GM18520 (cell line): Measurements from ENCODE around the gene NOP14.
"Not testable (repeated sequence)": the region's sequence is repeated elsewhere in the genome, so short reads cannot be mapped to it uniquely, and the experiment has no call there.

Experiments used
- ATAC-seq: cut with Tn5 transposase; IDR thresholded peaks from one replicate; pipeline ENCODE4 v1.9.1; 2021; ENCODE audit not compliant: unreplicated experiment

NOP14 gene

DNA sequence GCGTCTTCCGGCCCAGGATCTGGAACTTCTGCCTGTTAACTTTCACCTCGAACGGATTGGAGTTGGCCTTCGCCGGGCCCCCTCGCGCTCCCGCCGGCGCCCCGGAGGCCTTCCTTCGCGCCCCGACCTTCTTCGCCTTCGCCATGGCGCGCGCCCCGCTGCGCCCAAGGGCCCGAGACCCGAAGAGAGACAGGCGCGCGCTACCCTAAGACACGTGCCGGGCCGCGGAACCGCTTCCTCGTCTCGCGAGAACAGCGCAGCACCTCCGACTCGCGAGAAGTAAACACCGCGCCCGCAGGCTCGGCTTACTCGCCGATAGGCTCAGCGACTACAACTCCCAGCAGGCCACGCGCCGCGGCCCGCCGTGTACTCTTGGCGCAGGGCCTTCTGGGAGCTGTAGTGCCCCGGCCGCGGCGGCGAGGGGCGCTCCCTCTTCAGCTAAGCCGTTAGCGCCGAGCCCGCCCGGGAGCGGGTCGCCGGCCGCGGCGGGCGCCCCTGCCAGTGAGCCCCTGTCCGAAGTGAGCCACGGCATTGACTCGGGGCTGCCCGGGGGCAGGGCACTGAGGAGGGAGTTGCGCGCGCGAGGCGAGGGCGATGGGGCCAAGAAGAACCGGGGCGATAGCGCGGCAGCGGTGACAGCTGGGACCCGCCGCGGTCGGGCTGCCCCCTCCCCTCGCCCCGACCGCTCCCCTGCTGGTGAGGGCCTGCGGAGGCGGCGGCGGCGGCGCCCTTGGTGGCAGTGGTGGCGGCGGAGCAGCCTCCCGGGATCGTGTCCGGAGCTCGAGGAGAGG, at the start of gene NOP14, which contains the start of gene GRK4:
TSS of gene NOP14 (minus strand) at position 232 of the 791 bp plus-strand sequence. CDS start at position 145, 87 bp downstream.
TSS of gene GRK4 (plus strand) at position 397 of the 791 bp plus-strand sequence. CDS start 500 bp downstream, outside the sequence.
- peak; percentile 90 for ATAC-seq

DNA sequence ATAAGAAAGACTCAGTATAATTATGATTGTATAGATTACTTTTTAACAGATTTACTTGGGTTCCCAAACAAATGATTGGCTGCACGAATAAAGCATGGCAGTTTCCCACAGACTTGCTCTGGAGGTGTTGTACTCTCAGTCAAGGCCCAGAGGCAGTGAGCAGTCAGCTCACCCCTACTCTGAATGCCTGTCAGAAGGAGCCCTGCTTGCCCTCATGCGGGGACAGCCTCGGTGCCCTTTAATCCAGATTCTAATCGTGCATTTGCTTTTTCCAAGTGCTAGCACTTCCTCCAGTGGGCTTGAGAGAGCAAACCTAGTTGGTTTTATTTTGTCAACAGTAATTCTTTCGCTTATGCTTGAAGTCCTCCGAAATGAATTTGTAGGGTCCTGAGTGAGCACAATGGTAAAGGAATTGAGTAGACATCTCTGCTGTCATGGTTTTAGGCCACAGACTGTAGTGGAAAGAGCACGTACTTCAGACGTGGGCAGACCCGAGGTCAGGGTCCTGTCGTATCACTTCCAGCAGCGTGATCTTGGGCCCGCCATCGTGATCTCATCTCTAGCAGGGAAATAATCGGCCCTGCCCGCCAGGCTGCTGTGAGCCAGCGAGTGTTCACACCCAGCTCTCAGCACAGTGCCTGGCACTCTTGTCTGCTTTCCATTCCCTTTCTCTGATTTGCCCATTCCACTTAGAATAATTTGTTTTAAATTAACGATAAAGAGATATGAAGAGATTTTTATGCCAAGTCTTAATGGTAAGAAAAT, 48.4 kb upstream of the NOP14 start:
- ATAC-seq, result no peak

DNA sequence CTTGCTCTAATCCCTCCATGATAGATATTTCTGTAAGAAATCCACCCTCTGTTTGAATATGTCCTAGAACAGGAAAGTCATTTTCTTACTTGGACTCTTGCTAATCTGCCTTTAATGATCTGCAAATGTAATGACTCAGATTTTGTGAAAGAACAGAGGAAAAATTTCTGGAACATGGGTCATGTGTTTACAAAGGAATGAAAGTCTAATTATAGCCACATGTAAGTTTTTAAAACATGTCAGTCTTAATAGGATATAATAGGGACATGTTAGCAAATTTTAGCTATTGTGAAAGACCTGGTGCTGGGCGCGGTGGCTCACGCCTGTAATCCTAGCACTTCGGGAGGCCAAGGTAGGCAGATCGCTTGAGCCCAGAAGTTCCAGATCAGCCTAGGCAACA, 47.8 kb upstream of the NOP14 start:
- ATAC-seq, result no peak

DNA sequence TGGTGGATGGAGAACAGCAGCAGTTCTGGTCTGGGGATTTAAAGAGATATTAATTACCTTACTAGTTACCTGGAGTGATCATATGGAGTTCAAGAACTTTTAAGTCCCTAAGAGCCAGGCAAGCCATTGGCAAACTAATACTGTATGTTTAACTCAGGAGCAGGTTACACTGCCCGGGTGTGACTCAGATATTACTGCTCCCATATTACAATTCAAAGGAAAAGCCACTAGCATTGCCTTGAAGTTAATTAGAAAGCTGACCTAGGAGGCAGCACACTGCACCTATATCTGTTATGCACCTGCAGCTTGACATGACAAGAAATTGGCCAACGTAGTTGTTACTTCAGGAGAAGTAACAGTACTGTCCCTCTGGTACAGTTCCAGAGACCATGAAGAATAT, 47.4 kb upstream of the NOP14 start:
- ATAC-seq, result no peak

DNA sequence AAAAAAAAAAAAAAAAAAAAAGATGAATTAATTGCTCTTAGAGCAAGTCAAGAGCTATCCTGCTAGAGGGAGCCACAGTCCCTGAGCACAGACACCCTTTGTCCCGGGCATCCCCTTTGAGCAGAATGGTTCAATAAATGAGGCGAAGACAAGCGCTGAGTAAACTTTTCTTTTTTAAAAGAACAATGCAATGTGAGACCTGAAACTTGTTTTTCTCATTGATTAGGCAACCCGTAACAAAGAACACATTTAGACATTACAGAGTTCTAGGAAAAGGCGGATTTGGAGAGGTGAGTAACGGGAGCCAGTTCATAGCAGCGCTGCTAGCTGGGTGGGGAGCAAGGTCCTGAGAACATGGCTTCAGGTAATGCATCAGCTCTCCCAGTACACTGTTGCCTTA, 46.2 kb upstream of the NOP14 start:
- no peak for ATAC-seq

DNA sequence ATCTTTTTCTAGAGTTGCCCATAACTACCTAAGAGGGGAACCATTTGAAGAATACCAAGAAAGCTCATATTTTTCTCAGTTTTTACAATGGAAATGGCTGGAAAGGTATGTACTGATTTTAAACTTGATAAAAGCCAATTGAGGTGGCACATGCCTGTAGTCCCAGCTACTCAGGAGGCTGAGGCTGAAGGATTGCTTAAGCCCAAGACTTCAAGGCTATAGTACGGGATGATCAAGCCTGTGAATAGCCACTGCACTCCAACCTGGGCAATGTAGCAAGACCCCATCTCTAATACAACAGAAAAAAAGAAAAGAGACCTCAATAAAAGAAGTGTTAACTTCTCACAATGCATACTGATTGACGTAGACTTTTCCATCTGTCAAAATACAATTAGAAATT, 44.5 kb upstream of the NOP14 start:
- ATAC-seq, result no peak

DNA sequence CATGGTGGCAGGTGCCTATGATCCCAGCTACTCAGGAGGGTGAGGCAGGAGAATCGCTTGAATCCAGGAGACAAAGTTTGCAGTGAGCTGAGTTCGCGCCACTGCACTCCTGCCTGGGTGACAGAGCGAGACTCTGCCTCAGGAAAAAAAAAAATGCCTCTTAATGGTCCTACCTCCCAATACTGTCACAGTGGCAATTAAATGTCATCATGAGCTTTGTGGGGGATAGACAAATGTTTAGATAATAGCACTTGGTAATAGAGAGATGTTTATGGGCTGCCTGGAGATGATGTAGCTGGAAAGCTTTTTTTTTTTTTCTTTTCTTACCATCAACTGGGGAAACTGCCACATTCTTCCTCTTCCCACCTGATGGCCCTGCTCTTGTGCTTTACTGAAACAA, 33.2 kb upstream of the NOP14 start:
- no peak for ATAC-seq

DNA sequence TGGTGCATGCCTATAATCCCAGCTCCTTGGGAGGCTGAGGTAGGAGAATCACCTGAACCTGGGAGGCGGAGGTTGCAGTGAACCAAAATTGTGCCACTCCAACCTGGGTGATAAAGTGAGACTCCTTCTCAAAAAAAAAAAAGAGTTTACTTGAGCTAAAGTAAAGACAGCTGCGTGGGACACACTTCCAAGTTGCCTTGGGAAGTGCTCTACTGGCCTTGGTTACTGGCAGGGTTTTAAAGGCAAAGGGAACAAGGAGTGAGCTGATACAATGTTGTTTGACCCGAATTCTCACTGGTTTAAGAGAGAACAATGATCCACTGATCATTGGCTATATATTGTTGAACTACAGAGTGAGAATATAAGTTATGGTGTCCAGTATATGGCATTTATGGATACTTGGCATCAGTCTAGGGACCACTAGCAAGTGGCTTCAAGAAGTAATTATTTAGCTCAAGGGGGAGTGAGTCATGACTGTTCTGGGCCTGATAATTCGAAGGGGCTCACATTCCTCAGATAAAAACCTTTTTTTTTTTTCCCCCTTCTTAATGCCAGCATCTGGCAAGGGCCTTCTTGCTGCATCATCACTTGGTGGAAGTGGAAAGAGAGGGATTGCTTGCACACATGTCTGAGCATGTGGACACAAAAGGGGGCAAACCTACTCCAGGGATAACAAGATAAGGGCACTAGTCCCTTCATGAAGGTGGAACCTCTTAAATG, 32.5 kb upstream of the NOP14 start:
- ATAC-seq, result no peak

DNA sequence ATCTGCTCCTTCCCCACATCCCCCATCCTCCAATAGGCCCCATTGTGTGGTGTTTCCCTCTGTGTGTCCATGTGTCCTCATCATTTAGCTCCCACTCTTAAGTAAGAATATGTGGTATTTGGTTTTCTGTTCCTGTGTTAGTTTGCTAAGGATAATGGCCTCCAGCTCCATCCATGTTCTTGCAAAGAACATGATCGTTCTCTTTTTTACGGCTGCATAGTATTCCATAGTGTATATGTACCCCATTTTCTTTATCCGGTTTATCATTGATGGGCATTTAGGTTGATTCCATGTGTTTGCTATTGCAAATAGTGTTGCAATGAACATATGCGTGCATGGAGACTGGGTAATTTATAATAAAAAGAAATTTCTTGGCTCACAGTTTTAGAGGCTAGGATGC, 31.7 kb upstream of the NOP14 start:
- ATAC-seq, result no peak

DNA sequence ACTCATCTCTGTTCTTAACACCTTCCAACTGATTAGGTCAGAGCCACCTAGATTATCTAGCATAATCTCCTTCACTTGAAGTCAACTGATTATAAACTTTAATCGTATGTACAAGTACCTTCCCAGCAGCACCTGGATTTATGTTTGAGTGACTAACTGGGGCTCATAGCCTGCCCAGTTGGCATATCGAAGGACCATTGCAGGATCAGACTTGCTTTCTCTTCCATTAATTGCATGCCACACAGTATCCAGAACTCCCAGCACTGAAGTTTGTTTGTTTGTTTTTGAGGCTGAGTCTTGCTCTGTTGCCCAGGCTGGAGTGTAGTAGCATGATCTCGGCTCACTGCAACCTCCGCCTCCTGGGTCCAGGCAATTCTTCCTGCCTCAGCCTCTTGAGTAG, 28.0 kb upstream of the NOP14 start:
- no peak for ATAC-seq

DNA sequence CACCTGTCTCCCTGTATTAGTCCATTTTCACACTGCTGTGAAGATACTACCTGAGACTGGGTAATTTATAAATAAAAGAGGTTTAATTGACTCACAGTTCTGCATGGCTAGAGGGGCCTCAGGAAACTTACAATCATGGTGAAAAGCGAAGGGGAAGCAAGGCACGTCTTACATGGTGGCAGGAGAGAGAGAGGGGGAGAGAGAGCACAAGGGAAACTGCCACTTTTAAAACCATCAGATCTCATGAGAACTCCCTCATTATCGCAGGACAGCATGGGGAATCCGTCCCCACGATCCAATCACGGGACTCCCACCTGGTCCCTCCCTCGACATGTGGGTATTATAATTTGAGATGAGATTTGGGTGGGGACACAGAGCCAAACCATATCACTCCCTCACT, 20.5 kb upstream of the NOP14 start:
- ATAC-seq, result not testable (repeated sequence)

DNA sequence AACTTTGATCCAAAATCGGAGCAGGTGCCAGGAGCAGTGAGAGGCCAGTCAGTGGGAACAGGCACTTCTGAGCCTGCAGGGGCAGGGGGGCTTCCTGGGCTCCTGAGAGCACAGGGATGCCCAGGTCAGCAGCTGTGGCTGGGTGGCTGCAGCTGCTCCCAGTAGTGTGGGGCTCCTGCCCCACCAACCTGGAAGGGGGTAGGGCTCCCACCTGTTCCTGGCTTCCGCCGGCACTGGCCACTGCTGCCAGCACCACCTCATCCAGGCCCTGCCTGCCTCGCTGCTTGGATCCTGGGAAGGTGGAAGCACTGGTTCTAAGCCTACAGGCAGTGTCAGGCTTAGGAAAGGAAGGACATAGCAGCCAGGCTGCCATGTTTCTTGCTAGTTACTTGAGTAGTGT, 18.8 kb upstream of the NOP14 start:
- no peak for ATAC-seq

DNA sequence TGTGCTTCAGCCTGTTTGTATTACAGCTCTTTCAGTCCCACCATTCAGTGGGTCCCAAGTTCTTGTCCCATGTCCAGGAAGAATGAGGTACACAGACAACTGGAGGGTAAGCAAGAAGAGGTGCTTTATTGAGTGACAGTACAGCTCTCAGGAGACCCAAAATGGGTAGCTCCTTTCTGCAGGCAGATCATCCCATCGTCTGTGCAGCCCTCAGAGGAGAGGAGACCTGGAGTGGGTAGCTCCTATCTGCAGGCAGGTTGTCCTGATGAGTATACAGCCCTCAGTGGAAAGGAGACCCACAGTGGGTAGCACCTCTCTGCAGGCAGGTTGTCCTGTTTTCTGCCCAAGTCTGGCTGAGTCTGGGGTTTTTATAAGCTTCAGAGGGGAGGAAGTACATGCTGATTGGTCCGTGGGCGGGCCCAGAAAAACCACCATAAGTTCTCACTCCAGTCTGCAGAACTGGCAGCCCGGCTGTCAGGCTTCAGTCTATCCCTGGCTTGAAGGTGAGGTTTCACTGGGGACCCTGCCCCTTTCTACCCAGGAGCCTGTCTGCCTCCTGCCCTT, 18.1 kb upstream of the NOP14 start:
- ATAC-seq, result no peak

DNA sequence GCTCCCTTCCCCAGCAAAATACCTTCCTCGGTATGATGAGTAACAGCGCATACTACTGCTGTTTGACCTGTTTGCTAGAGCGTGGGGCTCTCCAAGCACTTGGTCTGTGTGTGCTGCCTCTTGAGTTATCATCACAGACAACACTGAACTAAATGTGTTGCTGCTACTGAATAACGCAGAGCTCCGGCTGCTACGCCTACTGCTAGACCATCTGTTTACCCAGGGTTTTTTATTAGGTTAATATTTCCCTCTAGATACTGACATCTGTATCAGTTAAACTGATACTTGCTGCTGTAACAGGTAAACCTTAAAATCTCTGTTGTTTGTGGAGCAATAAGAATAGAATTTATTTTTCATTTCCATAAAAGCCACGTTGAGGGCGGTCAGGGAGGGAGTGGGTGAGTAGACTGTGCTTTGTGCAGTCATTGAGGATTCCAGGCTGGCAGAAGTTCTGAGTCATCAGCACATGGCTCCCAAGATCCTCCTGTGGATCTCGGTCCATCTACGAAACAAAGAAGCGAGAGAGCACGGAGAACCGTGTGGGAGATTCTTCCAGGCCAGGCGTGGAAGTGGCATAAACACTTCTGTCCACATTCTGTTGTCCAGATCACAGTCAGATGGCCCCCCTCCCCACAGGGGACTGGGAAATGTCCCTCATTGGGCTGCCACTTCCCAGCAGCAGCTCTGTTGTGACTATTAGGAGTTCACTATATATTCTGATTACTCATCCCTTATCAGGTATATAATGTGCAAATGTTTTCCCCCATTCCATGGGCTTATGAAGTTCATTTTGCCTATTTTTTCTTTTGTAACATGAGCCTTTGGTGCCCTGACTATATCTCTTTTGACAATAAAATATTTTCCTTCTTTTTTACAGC, 14.2 kb upstream of the NOP14 start:
- ATAC-seq, result no peak

DNA sequence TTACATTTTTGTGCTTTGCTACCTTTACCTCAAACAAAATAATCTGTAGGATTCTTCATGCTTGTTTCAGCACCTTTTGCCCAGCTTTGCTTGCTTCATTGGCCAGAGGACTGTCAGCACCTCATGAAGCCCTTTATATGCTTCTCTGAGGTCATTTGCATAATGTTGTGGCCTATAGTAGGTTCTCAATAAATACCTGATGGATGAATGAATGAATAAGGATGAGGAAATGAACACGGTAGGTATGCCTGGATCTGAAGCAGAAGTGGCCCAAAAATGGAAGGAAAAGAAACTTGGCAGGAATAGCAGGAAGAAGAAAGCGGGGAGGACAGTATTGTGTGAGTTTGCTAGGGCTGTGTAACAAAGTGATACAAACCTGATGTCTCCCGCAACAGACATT, 8.1 kb upstream of the NOP14 start:
- no peak for ATAC-seq

DNA sequence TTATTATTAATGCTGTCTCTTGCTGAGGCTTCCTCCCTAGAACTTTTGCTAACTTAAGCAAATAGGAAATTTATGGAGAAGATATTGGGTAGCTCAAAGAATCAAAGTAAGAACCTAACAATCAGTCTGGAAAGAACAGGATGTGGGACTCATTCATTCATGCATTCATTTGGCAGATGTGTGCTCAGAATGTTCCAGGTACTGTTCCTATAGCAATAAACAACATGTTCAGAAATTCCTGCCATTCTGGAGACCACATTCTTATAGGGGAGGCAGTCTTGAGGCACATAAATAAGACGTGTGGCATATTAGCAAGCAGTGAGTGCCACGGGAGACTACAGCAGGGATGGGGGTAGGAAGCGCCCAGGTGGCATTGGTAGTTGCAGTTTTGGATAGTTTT, 5.2 kb upstream of the NOP14 start:
- no peak for ATAC-seq

DNA sequence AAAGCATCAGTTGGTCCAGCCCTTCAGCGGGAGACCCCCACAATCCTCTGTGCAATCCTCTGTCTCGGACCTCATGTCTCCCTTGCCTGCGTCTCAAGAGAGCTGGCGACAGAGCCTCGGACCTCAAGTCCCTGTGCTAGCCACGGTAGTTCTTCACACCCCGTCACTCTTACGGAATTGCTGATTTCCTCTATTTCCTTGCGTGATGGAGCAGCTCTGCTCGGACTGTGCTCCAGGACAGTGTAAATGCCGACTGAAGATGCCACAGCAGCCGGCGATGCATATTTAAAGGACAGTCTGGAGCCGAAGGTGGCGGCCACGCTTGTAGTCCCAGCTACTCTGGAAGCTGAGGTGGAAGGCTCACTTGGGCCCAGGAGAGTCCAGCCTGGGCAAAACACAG, 2.1 kb upstream of the NOP14 start:
- ATAC-seq, result no peak

DNA sequence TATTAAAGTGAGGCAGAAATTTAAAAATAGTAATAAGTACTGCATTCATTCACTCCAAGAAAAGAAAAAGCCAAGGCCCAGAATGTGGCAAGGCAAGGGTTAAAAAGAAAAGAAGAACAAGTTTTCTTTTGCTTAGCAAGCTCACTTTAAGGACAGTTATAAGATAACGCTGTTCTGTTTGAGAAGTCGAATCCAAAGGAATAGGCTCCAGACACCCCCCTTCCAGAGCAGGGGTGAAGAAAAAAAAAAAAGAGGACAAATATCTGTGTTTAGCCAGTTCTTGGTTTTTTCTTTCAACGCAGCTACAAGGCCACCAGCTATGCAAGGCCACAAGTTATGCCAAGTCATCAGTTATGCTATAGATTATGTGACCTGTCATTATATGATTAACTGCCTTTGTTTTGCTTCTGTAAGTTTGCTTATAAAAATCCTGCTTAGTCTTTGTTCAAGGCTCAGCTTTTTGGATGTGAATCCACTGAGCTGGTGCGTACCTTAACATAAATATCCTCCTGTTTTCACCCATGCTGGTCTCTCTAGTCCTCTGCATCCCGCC, 1.6 kb upstream of the NOP14 start:
- no peak for ATAC-seq

DNA sequence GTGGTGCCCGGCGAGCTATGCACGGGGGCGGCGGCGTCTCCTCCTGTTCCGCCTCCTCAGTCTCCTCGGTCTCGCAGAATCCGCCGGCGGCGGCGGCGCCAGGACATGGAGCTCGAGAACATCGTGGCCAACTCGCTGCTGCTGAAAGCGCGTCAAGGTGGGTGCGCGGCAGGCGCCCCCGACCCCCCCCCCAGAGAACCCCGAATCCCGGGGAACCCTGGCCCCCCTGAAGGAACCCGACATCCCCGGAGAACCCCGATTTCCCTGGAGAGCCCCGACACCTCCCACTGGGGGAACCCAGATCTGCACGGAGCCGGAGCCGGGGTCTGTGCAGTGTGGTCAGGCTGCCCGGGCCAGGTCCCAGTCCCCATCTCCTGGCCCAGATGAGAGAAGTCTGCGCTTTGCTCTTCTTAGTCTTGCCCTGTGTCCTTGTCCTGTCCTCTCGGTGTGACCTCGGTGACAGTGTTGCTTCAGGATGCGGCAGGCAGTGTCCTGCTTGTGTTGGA, 813 bp upstream of the NOP14 start:
- ATAC-seq, result no peak

DNA sequence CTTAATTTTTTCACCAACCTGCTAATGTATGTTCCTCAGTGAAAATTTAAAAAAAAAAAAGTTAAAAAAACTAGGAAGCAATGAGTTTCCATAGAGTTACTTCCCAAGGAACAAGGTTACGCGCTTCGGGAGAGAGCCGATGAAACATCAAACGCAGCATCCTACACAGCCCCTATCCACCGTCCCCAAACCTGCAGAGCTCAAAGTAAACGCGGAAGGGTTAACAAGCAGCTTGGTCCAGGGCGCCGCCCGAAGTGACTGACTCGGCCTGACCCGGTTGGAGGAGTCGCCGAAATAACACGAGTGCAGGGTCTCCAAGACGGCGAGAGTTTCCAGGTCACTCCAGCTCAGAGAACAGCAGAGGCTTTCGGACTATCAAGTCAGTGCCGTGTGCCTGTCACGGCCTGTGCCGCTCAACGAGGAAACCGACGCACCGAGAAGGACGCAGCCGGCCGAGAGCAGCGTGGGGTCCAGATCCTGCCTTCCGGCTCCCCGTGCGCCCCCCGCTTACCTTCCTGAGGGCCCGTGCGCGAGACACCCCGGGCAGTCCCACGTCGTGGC, 512 bp downstream of the NOP14 start:
- peak; percentile 5 for ATAC-seq
